Astrocyte of the spinal cord (primary cell): ENCODE measurements around the gene MAP3K21.
A peak's percentile ranks its signal among the peaks of the same experiment; 100 is the strongest.

Source experiments
- DNase-seq: peaks from one replicate; pipeline ENCODE4 v3.0.0; 2011; ENCODE audit warnings: low read depth, low spot score
- H3K4me3 ChIP-seq: 2 replicates; pipeline ENCODE4 v1.5.1; 2011; ENCODE audit warnings: low read depth, mild to moderate bottlenecking, low read length, moderate library complexity
- CTCF ChIP-seq: IDR thresholded peaks from 2 replicates; pipeline ENCODE4 v1.5.1; 2012; ENCODE audit warnings: low read depth, mild to moderate bottlenecking, low read length, inconsistent platforms
- in situ Hi-C: cut with HindIII; loops from 2 replicates; pipeline ENCODE4 v1.10.0; 2017; ENCODE audit warnings: low sequenced_read_pairs

The MAP3K21 gene

GRCh38 chr1:233361876-233362275 lies 34.4 kb downstream of the MAP3K21 start:
- DNase-seq, result no peak
- in situ Hi-C loops, result no loop called here
- no peak for TF ChIP-seq CTCF
- H3K4me3 ChIP-seq, result no peak overlapping the region

GRCh38 chr1:233362743-233363142 lies 35.2 kb downstream of the MAP3K21 start:
- no peak overlapping the region for H3K4me3 ChIP-seq
- DNase-seq, result no peak
- in situ Hi-C loops, result no loop called here
- no peak for TF ChIP-seq CTCF

GRCh38 chr1:233364026-233364425 lies 36.5 kb downstream of the MAP3K21 start:
- no peak overlapping the region for H3K4me3 ChIP-seq

GRCh38 chr1:233364695-233365539 lies 37.4 kb downstream of the MAP3K21 start:
- peak; percentile 41 for DNase-seq
- peak; percentile 59 for TF ChIP-seq CTCF
- in situ Hi-C loops, result no loop called here
- no peak overlapping the region for H3K4me3 ChIP-seq

More at GRCh38 chr1:233364026-233364425, 36.5 kb downstream of the MAP3K21 start:
- TF ChIP-seq CTCF, result no peak
- DNase-seq, result no peak
- in situ Hi-C loops, result no loop called here

GRCh38 chr1:233366575-233366974 lies 39.1 kb downstream of the MAP3K21 start:
- TF ChIP-seq CTCF, result no peak
- in situ Hi-C loops, result no loop called here
- DNase-seq, result no peak
- no peak overlapping the region for H3K4me3 ChIP-seq

GRCh38 chr1:233367057-233367803 lies 39.7 kb downstream of the MAP3K21 start:
- TF ChIP-seq CTCF, result no peak

More at GRCh38 chr1:233367057-233367803, 39.7 kb downstream of the MAP3K21 start:
- DNase-seq, result peak; percentile 32
- no peak overlapping the region for H3K4me3 ChIP-seq
- in situ Hi-C loops, result no loop called here
